GM23338 (cell line): ENCODE measurements around the gene PPM1F. TPM values are rescaled to one million over a fixed set of nuclear protein-coding genes. Genes with fewer than 3 reads are reported as not detected.

Experiments
- ATAC-seq: fragments of 200-7000 bp; cut with Tn5 transposase; 3 replicates; pipeline ENCODE4 v1.9.1; 2020
- DNase-seq: peaks from one replicate; pipeline ENCODE4 v3.0.0-alpha.2; 2015; ENCODE audit warnings: low spot score
- H2AFZ ChIP-seq: fragments of 200-600 bp; sonication (generic); 2 replicates; pipeline ENCODE4 v1.8.0; 2016; ENCODE audit warnings: antibody characterized with exemption, mild to moderate bottlenecking, moderate library complexity
- H3F3A ChIP-seq: fragments of 200-600 bp; sonication (generic); replicated peaks from 2 replicates; pipeline ENCODE4 v1.8.0; 2017; ENCODE audit warnings: antibody characterized with exemption, mixed run types, low read depth
- H3K27ac ChIP-seq: fragments of 200-600 bp; sonication (generic); 2 replicates; pipeline ENCODE4 v1.6.1; 2016; ENCODE audit warnings: low read depth
- H3K27me3 ChIP-seq: fragments of 200-600 bp; sonication (generic); 2 replicates; pipeline ENCODE4 v1.8.0; 2016; ENCODE audit warnings: mild to moderate bottlenecking, mixed run types, moderate library complexity; ENCODE audit not compliant: insufficient read depth
- H3K36me3 ChIP-seq: fragments of 200-600 bp; sonication (generic); 2 replicates; pipeline ENCODE4 v1.8.0; 2016; ENCODE audit warnings: mild to moderate bottlenecking; ENCODE audit not compliant: insufficient read depth
- H3K4me1 ChIP-seq: fragments of 200-600 bp; sonication (generic); 2 replicates; pipeline ENCODE4 v1.8.0; 2016; ENCODE audit warnings: mild to moderate bottlenecking, moderate library complexity; ENCODE audit not compliant: insufficient read depth
- H3K4me2 ChIP-seq: fragments of 200-600 bp; sonication (generic); 2 replicates; pipeline ENCODE4 v1.7.1; 2017; ENCODE audit warnings: mixed run types
- H3K4me3 ChIP-seq: fragments of 200-600 bp; sonication (generic); 2 replicates; pipeline ENCODE4 v1.6.1; 2016; ENCODE audit warnings: mixed run types
- H3K79me2 ChIP-seq: fragments of 200-600 bp; sonication (generic); replicated peaks from 2 replicates; pipeline ENCODE4 v1.8.0; 2017; ENCODE audit warnings: mild to moderate bottlenecking; ENCODE audit not compliant: insufficient read depth
- H3K9me2 ChIP-seq: fragments of 200-600 bp; sonication (generic); 2 replicates; pipeline ENCODE4 v1.8.0; 2017; ENCODE audit not compliant: insufficient read depth
- H4K20me1 ChIP-seq: fragments of 200-600 bp; sonication (generic); replicated peaks from 2 replicates; pipeline ENCODE4 v1.8.0; 2017; ENCODE audit warnings: mild to moderate bottlenecking; ENCODE audit not compliant: insufficient read depth
- H3K27ac Mint-ChIP-seq: 2 replicates; pipeline ENCODE4 v1.8.0; 2020; ENCODE audit warnings: inconsistent platforms, mild to moderate bottlenecking, moderate library complexity, mixed read lengths
- H3K27me3 Mint-ChIP-seq: 3 replicates; pipeline ENCODE4 v1.8.0; 2022; ENCODE audit warnings: low read depth, mild to moderate bottlenecking, moderate library complexity, mixed read lengths, inconsistent platforms; ENCODE audit not compliant: insufficient read depth, poor library complexity
- H3K36me3 Mint-ChIP-seq: 3 replicates; pipeline ENCODE4 v1.8.0; 2021; ENCODE audit warnings: low read depth, mild to moderate bottlenecking, inconsistent platforms, moderate library complexity, mixed read lengths
- H3K4me1 Mint-ChIP-seq: 3 replicates; pipeline ENCODE4 v1.8.0; 2020; ENCODE audit warnings: mild to moderate bottlenecking, inconsistent platforms, mixed read lengths
- H3K4me3 Mint-ChIP-seq: 3 replicates; pipeline ENCODE4 v1.8.0; 2021; ENCODE audit warnings: moderate library complexity, mild to moderate bottlenecking, inconsistent platforms, mixed read lengths
- H3K9me3 Mint-ChIP-seq: 3 replicates; pipeline ENCODE4 v1.8.0; 2020; ENCODE audit warnings: moderate library complexity, mild to moderate bottlenecking, inconsistent platforms, mixed read lengths
- CREB1 ChIP-seq: fragments of 250-450 bp; sonication (Bioruptor Pico); IDR thresholded peaks from 2 replicates; pipeline ENCODE4 v1.5.0; 2020; ENCODE audit warnings: low read depth, mild to moderate bottlenecking, moderate library complexity
- EZH2 ChIP-seq: fragments of 200-600 bp; sonication (generic); IDR thresholded peaks from one replicate; pipeline ENCODE4 v1.8.0; 2017; ENCODE audit warnings: antibody characterized with exemption, mild to moderate bottlenecking, low read depth; ENCODE audit not compliant: unreplicated experiment
- EZH2phosphoT487 ChIP-seq: fragments of 200-600 bp; sonication (generic); IDR thresholded peaks from one replicate; pipeline ENCODE4 v1.8.1; 2018; ENCODE audit warnings: antibody characterized with exemption; ENCODE audit not compliant: unreplicated experiment
- JUNB ChIP-seq: IDR thresholded peaks from one replicate; pipeline ENCODE4 v1.6.1; 2016; ENCODE audit warnings: antibody characterized with exemption; ENCODE audit not compliant: unreplicated experiment
- NANOG ChIP-seq: IDR thresholded peaks from 2 replicates; pipeline ENCODE4 v1.6.1; 2016; ENCODE audit warnings: antibody characterized with exemption, borderline replicate concordance
- POLR2AphosphoS5 ChIP-seq: IDR thresholded peaks from 2 replicates; pipeline ENCODE4 v1.6.1; 2016; ENCODE audit warnings: antibody characterized with exemption, low read depth
- STAT1 ChIP-seq: IDR thresholded peaks from one replicate; pipeline ENCODE4 v1.6.1; 2016; ENCODE audit warnings: antibody characterized with exemption; ENCODE audit not compliant: unreplicated experiment
- ZNF114 ChIP-seq: fragments of 250-450 bp; sonication (Bioruptor Pico); IDR thresholded peaks from 2 replicates; pipeline ENCODE4 v1.5.0; 2020; ENCODE audit warnings: mild to moderate bottlenecking, moderate library complexity
- ZNF331 ChIP-seq: fragments of 250-450 bp; sonication (Bioruptor Pico); IDR thresholded peaks from 2 replicates; pipeline ENCODE4 v1.5.0; 2020; ENCODE audit warnings: low read depth, mild to moderate bottlenecking, moderate library complexity
- polyA plus RNA-seq: library from polyadenylated mRNA; unstranded; fragments of >200 nt; fragmentation: Nextera tagmentation; extraction: Ambion mirVana; gene quantifications from 2 replicates; pipeline ENCODE4 v1.2.1, GENCODE V29; 2016
- total RNA-seq: library from RNA; depleted of rRNA; stranded (reverse); fragments of >200 nt; shearing (Covaris generic); gene quantifications from 2 replicates; pipeline ENCODE4 v1.2.3, GENCODE V29; 2014
- TF ChIP-seq, protein P1 (sequence below): IDR thresholded peaks from one replicate; pipeline ENCODE4 v1.6.1; 2018; ENCODE audit warnings: antibody characterized with exemption; ENCODE audit not compliant: unreplicated experiment
- TF ChIP-seq, protein P2 (sequence below): IDR thresholded peaks from 2 replicates; pipeline ENCODE4 v1.6.1; 2016; ENCODE audit warnings: antibody characterized with exemption
- TF ChIP-seq, protein P3 (sequence below), 2 experiments: fragments of 200-600 bp in 1 of 2; sonication (generic) in 1 of 2; conservative IDR thresholded peaks; 2 replicates each; pipeline versions ENCODE4 v1.5.1 to v1.6.1; 2016 to 2017; ENCODE audit warnings: antibody characterized with exemption in 2 of 2, low read depth in 2 of 2, mild to moderate bottlenecking in 2 of 2, moderate library complexity in 1 of 2

Gene PPM1F
- total and polyA plus RNA-seq, 2 experiments from 2014 or later = 7.1 to 29.3 TPM

DNA sequence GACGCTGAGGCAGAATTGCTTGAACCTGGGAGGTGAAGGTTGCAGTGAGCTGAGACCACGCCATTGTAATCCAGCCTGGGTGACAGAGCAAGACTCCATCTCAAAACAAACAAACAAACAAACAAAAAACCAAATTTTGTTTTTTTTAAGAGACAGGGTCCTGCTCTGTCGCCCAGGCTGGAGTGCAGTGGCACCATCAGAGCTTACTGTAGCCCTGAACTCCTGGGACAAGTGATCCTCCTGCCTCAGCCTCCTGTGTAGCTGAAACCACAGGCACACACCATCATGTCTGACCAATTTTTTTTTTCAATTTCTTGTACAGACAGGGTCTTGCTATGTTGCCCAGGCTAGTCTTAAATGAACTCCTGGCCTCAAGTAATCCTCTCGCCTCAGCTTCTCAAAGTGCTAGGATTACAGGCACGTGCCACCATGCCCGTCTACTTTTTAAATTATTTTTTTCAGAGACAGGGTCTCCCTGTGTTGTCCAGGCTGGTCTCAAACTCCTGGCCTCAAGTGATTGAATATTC, 13.2 kb upstream of the PPM1F start (continued):
- TF ChIP-seq, protein P1, sequence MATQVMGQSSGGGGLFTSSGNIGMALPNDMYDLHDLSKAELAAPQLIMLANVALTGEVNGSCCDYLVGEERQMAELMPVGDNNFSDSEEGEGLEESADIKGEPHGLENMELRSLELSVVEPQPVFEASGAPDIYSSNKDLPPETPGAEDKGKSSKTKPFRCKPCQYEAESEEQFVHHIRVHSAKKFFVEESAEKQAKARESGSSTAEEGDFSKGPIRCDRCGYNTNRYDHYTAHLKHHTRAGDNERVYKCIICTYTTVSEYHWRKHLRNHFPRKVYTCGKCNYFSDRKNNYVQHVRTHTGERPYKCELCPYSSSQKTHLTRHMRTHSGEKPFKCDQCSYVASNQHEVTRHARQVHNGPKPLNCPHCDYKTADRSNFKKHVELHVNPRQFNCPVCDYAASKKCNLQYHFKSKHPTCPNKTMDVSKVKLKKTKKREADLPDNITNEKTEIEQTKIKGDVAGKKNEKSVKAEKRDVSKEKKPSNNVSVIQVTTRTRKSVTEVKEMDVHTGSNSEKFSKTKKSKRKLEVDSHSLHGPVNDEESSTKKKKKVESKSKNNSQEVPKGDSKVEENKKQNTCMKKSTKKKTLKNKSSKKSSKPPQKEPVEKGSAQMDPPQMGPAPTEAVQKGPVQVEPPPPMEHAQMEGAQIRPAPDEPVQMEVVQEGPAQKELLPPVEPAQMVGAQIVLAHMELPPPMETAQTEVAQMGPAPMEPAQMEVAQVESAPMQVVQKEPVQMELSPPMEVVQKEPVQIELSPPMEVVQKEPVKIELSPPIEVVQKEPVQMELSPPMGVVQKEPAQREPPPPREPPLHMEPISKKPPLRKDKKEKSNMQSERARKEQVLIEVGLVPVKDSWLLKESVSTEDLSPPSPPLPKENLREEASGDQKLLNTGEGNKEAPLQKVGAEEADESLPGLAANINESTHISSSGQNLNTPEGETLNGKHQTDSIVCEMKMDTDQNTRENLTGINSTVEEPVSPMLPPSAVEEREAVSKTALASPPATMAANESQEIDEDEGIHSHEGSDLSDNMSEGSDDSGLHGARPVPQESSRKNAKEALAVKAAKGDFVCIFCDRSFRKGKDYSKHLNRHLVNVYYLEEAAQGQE = no peak
- TF ChIP-seq NANOG (no peak), EZH2 (no peak), ZNF331 (CRISPR knock-in tag) (no peak), ZNF114 (CRISPR knock-in tag) (no peak), POLR2AphosphoS5 (no peak), CREB1 (CRISPR knock-in tag) (no peak), JUNB (no peak)
- TF ChIP-seq, protein P2, sequence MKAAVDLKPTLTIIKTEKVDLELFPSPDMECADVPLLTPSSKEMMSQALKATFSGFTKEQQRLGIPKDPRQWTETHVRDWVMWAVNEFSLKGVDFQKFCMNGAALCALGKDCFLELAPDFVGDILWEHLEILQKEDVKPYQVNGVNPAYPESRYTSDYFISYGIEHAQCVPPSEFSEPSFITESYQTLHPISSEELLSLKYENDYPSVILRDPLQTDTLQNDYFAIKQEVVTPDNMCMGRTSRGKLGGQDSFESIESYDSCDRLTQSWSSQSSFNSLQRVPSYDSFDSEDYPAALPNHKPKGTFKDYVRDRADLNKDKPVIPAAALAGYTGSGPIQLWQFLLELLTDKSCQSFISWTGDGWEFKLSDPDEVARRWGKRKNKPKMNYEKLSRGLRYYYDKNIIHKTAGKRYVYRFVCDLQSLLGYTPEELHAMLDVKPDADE = no peak
- TF ChIP-seq, protein P3, sequence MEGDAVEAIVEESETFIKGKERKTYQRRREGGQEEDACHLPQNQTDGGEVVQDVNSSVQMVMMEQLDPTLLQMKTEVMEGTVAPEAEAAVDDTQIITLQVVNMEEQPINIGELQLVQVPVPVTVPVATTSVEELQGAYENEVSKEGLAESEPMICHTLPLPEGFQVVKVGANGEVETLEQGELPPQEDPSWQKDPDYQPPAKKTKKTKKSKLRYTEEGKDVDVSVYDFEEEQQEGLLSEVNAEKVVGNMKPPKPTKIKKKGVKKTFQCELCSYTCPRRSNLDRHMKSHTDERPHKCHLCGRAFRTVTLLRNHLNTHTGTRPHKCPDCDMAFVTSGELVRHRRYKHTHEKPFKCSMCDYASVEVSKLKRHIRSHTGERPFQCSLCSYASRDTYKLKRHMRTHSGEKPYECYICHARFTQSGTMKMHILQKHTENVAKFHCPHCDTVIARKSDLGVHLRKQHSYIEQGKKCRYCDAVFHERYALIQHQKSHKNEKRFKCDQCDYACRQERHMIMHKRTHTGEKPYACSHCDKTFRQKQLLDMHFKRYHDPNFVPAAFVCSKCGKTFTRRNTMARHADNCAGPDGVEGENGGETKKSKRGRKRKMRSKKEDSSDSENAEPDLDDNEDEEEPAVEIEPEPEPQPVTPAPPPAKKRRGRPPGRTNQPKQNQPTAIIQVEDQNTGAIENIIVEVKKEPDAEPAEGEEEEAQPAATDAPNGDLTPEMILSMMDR (conservative IDR thresholded peaks at IDR 0.05; ENCODE audit: low read depth in 2 of 2) = no peak

DNA sequence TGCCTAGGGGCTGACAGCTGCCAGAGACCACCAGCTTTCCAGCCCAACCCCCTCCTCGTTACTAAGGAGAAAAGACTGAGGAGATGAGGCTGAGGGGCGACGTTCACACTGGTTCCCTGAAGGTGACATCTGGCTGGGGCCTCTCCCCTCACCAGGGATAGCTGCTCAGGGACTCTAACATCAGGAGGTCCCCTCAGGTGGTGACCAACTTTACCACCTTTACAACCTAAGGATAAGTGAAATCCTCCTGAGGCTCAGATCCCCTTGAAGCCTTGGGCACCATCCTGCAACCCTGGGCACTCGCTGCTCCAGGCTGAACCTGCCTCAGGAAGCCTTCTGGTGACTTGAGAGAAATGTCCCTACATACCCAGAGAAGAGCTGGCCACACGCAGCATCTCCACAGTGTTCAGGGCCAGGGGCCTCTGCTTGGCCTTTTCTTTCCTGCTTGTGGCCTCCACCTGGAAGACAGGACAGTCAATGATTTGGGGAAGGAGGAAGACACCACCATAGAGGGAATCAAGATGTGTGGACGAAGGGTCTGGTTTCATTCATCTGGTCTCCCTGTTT, 12.4 kb upstream of the PPM1F start:
- DNase-seq (no peak), ATAC-seq (no peak)
- no peaks in the 10 kb centered on the region for H3K27me3 ChIP-seq
- no peak overlapping the region for H3K4me3 Mint-ChIP-seq
- no peak overlapping the region for H3K4me3 ChIP-seq
- peaks cover 74% of the 10 kb centered on the region for H3K36me3 Mint-ChIP-seq
- H3F3A ChIP-seq = no peaks in the 10 kb centered on the region
- H2AFZ ChIP-seq = no peak overlapping the region
- H3K4me1 Mint-ChIP-seq = no peaks in the 10 kb centered on the region
- H3K4me2 ChIP-seq = no peak overlapping the region
- no peak overlapping the region for H3K27ac ChIP-seq
- H3K9me3 Mint-ChIP-seq = peaks cover 4% of the 10 kb centered on the region; the same call in 2 of the 3 replicates
- H3K9me2 ChIP-seq = no peaks in the 10 kb centered on the region
- H3K79me2 ChIP-seq = no peaks in the 10 kb centered on the region
- peaks cover 11% of the 10 kb centered on the region; the same call in 1 of the 2 replicates for H3K36me3 ChIP-seq
- H3K4me1 ChIP-seq = no peaks in the 10 kb centered on the region
- H3K27me3 Mint-ChIP-seq = peaks cover 10% of the 10 kb centered on the region
- peaks cover 10% of the 10 kb centered on the region; the same call in 1 of the 2 replicates for H4K20me1 ChIP-seq
- H3K27ac Mint-ChIP-seq = no peak overlapping the region
- TF ChIP-seq POLR2AphosphoS5 = no peak
- TF ChIP-seq CREB1 (CRISPR knock-in tag) = no peak
- TF ChIP-seq, protein P3 (conservative IDR thresholded peaks at IDR 0.05; ENCODE audit: low read depth in 2 of 2) = no peak
- TF ChIP-seq, protein P2 = no peak
- TF ChIP-seq STAT1 = no peak
- TF ChIP-seq EZH2phosphoT487 = no peak
